PC-3 (cell line): ENCODE data around the gene RNF208. TPM values are rescaled to one million over a fixed set of nuclear protein-coding genes. Genes with fewer than 3 reads are reported as not detected.
A peak's percentile ranks its signal among the peaks of the same experiment; 100 is the strongest.

Source experiments
- ATAC-seq: fragments of 200-7000 bp; cut with Tn5 transposase; 2 replicates; pipeline ENCODE4 v1.9.1; 2020; ENCODE audit warnings: mild to moderate bottlenecking, moderate library complexity
- Bru-seq: library from RNA; stranded (reverse); fragments of 400-500 nt; gene quantifications from one replicate; lab custom pipeline; 2021; lab: Mats Ljungman, UMichigan
- BruChase-seq, 2 experiments: library from RNA; stranded (reverse); fragments of 400-500 nt; gene quantifications; one replicate each; lab custom pipeline; 2021; lab: Mats Ljungman, UMichigan
- BruUV-seq: library from RNA; stranded (reverse); fragments of 400-500 nt; replicated peaks from 2 replicates; lab custom pipeline; 2021; lab: Mats Ljungman, UMichigan
- CTCF ChIA-PET: fragments of 300-600 bp; sonication (Branson Sonifier 250); formaldehyde crosslinking; loops from one replicate; lab custom pipeline; 2022; ENCODE audit warnings: antibody characterized with exemption; lab: Charles Lee
- POLR2A ChIA-PET: fragments of 300-600 bp; sonication (Branson Sonifier 250); formaldehyde crosslinking; loops from one replicate; lab custom pipeline; 2022; ENCODE audit warnings: antibody characterized with exemption; ENCODE audit not compliant: unreplicated experiment; lab: Charles Lee
- DNase-seq: peaks from one replicate; pipeline ENCODE4 v3.0.0-alpha.2; 2015
- H2AFZ ChIP-seq: fragments of 300-600 bp; sonication (generic); 2 replicates; pipeline ENCODE4 v1.6.0; 2016; ENCODE audit warnings: antibody characterized with exemption, low read length
- H3F3A ChIP-seq: fragments of 300-600 bp; sonication (generic); one replicate; pipeline ENCODE4 v1.6.0; 2017; ENCODE audit warnings: antibody characterized with exemption, low read length, control low read depth, mild to moderate bottlenecking; ENCODE audit not compliant: unreplicated experiment
- H3K27ac ChIP-seq: fragments of 300-600 bp; sonication (generic); 2 replicates; pipeline ENCODE4 v1.5.1; 2016; ENCODE audit warnings: mild to moderate bottlenecking, low read length
- H3K27me3 ChIP-seq: fragments of 300-600 bp; sonication (generic); 2 replicates; pipeline ENCODE4 v1.6.1; 2016; ENCODE audit warnings: low read length, mixed read lengths
- H3K36me3 ChIP-seq: fragments of 300-600 bp; sonication (generic); 2 replicates; pipeline ENCODE4 v1.6.1; 2016; ENCODE audit warnings: low read depth, mixed run types, low read length, mixed read lengths
- H3K4me1 ChIP-seq: fragments of 300-600 bp; sonication (generic); 2 replicates; pipeline ENCODE4 v1.5.1; 2016; ENCODE audit warnings: low read length; ENCODE audit not compliant: insufficient read depth
- H3K4me2 ChIP-seq: fragments of 300-600 bp; sonication (generic); 2 replicates; pipeline ENCODE4 v1.6.0; 2016; ENCODE audit warnings: low read length
- H3K4me3 ChIP-seq: fragments of 300-600 bp; sonication (generic); 2 replicates; pipeline ENCODE4 v1.5.1; 2016; ENCODE audit warnings: mild to moderate bottlenecking, low read length, mixed read lengths
- H3K79me2 ChIP-seq: fragments of 300-600 bp; sonication (generic); 2 replicates; pipeline ENCODE4 v1.6.1; 2017; ENCODE audit warnings: low read length, mixed read lengths
- H3K9ac ChIP-seq: fragments of 300-600 bp; sonication (generic); 2 replicates; pipeline ENCODE4 v1.6.0; 2016; ENCODE audit warnings: mild to moderate bottlenecking, low read length
- H3K9me2 ChIP-seq: fragments of 300-600 bp; sonication (generic); replicated peaks from 2 replicates; pipeline ENCODE4 v1.6.1; 2016; ENCODE audit warnings: mixed run types, low read length, mixed read lengths
- H3K9me3 ChIP-seq: fragments of 300-600 bp; sonication (generic); 2 replicates; pipeline ENCODE4 v1.6.1; 2016; ENCODE audit warnings: low read length, mixed read lengths
- H4K20me1 ChIP-seq: fragments of 300-600 bp; sonication (generic); 2 replicates; pipeline ENCODE4 v1.6.1; 2016; ENCODE audit warnings: low read length, mixed read lengths
- CTCF ChIP-seq: fragments of 300-600 bp; sonication (generic); conservative IDR thresholded peaks from 2 replicates; pipeline ENCODE4 v1.5.1; 2017; ENCODE audit warnings: antibody characterized with exemption, low read depth, mild to moderate bottlenecking, low read length
- EZH2 ChIP-seq: fragments of 300-600 bp; sonication (generic); IDR thresholded peaks from one replicate; pipeline ENCODE4 v1.6.1; 2017; ENCODE audit warnings: antibody characterized with exemption, mild to moderate bottlenecking, low read length; ENCODE audit not compliant: unreplicated experiment
- EZH2phosphoT487 ChIP-seq: fragments of 300-600 bp; sonication (generic); IDR thresholded peaks from 2 replicates; pipeline ENCODE4 v1.6.1; 2018; ENCODE audit warnings: mild to moderate bottlenecking, antibody characterized with exemption, low read length, borderline replicate concordance
- intact Hi-C: fragments of 100-400 bp; cut with micrococcal nuclease; formaldehyde crosslinking; loops from 2 replicates; pipeline ENCODE4 v1.9.0; 2023
- long read RNA-seq: library from polyadenylated mRNA; unstranded; transcript quantifications from one replicate; pipeline ENCODE4 v2.0.0, GENCODE V29; 2021; ENCODE audit not compliant: unreplicated experiment
- total RNA-seq: library from RNA; depleted of rRNA; stranded (reverse); fragments of >200 nt; gene quantifications from 2 replicates; pipeline ENCODE4 v1.2.3, GENCODE V29; 2014; rRNA removed

Gene RNF208
- total RNA-seq = 1.7 and 2.8 TPM in 2 replicates
- percentile 41 among the genes with signal in this experiment for Bru-seq, nascent RNA
- BruChase-seq, experiment 1, labeled RNA remaining after a 6-hour chase = percentile 60 among the genes with signal in this experiment
- BruChase-seq, experiment 2, labeled RNA remaining after a 2-hour chase = percentile 48 among the genes with signal in this experiment
- long read RNA-seq, transcript RNF208-201 (1 exons, 1,077 nt) = major isoform, 24 of 24 reads
- long read RNA-seq, partial matches to known transcripts = 0 of 24 reads
- long read RNA-seq, other reads (novel, unspliced or antisense) = 0 of 24 reads

- intact Hi-C loops = no loop called here
- H3F3A ChIP-seq = peaks cover 2% of the 10 kb centered on the region
- no peaks in the 10 kb centered on the region for H3K9me2 ChIP-seq
- H4K20me1 ChIP-seq = no peaks in the 10 kb centered on the region
- ChIA-PET CTCF (no interaction called here), POLR2A (interaction anchor here (0.6 kb wide), 1 partner anchor 503 kb away, joined by 3 read pairs; no protein-coding TSS in a partner anchor)
- TF ChIP-seq CTCF = no peak
- TF ChIP-seq EZH2 = no peak
- TF ChIP-seq EZH2phosphoT487 = no peak
- DNase-seq = no peak
- no peaks in the 10 kb centered on the region for H3K9me3 ChIP-seq
- no peaks in the 10 kb centered on the region for H3K27me3 ChIP-seq
- peak within 1 kb of the TSS; percentile 93 for H3K4me2 ChIP-seq
- H3K9ac ChIP-seq = peak within 1 kb of the TSS; percentile 41
- BruUV-seq = TSS peak; percentile 33
- peak within 1 kb of the TSS; percentile 88 for H3K4me3 ChIP-seq
- no peaks in the 10 kb centered on the region for H3K36me3 ChIP-seq
- no peak for ATAC-seq
- H2AFZ ChIP-seq = no peak within 1 kb of the TSS
- H3K27ac ChIP-seq = peak within 1 kb of the TSS; percentile 34; the same call in 1 of the 2 replicates
- peaks cover 51% of the 10 kb centered on the region for H3K4me1 ChIP-seq
- H3K79me2 ChIP-seq = peaks cover 19% of the 10 kb centered on the region
Observed at GRCh38 chr9:137222190-137223077, at the start of gene RNF208. RNF208 (minus strand) TSS chr9:137222240; CDS start chr9:137221212, 1,028 bp downstream.

- no peaks in the 10 kb centered on the region for H3K27me3 ChIP-seq
- BruUV-seq = no TSS peak
Observed at GRCh38 chr9:137271696-137272076, 49.6 kb upstream of the RNF208 start.

More at GRCh38 chr9:137271696-137272076, 49.6 kb upstream of the RNF208 start:
- no peak overlapping the region for H3K4me2 ChIP-seq
- H3F3A ChIP-seq = no peaks in the 10 kb centered on the region
- H3K27ac ChIP-seq = no peak overlapping the region
- H4K20me1 ChIP-seq = no peaks in the 10 kb centered on the region
- H3K4me3 ChIP-seq = no peak overlapping the region
- POLR2A ChIA-PET = no interaction called here
- no peak for ATAC-seq
- CTCF ChIA-PET = no interaction called here
- H2AFZ ChIP-seq = no peak overlapping the region
- H3K79me2 ChIP-seq = no peaks in the 10 kb centered on the region
- H3K9me2 ChIP-seq = no peaks in the 10 kb centered on the region
- H3K9me3 ChIP-seq = no peaks in the 10 kb centered on the region
- no peak for TF ChIP-seq EZH2
- no peak for TF ChIP-seq CTCF
- no peak for TF ChIP-seq EZH2phosphoT487
- no peaks in the 10 kb centered on the region for H3K36me3 ChIP-seq
- intact Hi-C loops = no loop called here
- peaks cover 6% of the 10 kb centered on the region for H3K4me1 ChIP-seq
- no peak for DNase-seq
- no peak overlapping the region for H3K9ac ChIP-seq
